Activated CD4-positive, alpha-beta T cell treated with anti-CD3 and anti-CD28 coated beads, Interleukin-10, Interleukin-2, amounts not matched to agents 100 ng/mL and 50 ng/mL, durations not matched to agents 16 hours and 8 hours (primary cell): Measurements from ENCODE around the gene RDM1.
"Not testable (repeated sequence)": the region's sequence is repeated elsewhere in the genome, so short reads cannot be mapped to it uniquely, and the experiment has no call there.

Source experiments
- DNase-seq: peaks from one replicate; pipeline ENCODE4 v3.0.0-alpha.2; 2020

The RDM1 gene

GRCh38 chr17:35930211-35931065 is at the start of gene RDM1:
Gene RDM1 (minus strand): TSS chr17:35930773. CDS start chr17:35930727, 46 bp downstream.
- DNase-seq = peak; percentile 94

GRCh38 chr17:35978346-35978745 is 47.8 kb upstream of the RDM1 start:
- DNase-seq = no peak

- no peak for DNase-seq
Observed at GRCh38 chr17:35977509-35977908, 46.9 kb upstream of the RDM1 start.

GRCh38 chr17:35973333-35974260 is 43.0 kb upstream of the RDM1 start:
- DNase-seq = no peak

- DNase-seq = no peak
Observed at GRCh38 chr17:35972945-35973332, 42.4 kb upstream of the RDM1 start.

GRCh38 chr17:35972535-35972934 is 42.0 kb upstream of the RDM1 start:
- no peak for DNase-seq

GRCh38 chr17:35972066-35972465 is 41.5 kb upstream of the RDM1 start:
- DNase-seq = no peak

- DNase-seq = peak; percentile 82
Observed at GRCh38 chr17:35969558-35970380, 39.2 kb upstream of the RDM1 start.

GRCh38 chr17:35968520-35969054 is 38.0 kb upstream of the RDM1 start:
- DNase-seq = no peak

- DNase-seq = peak; percentile 27
Observed at GRCh38 chr17:35965272-35965671, 34.7 kb upstream of the RDM1 start.

GRCh38 chr17:35963663-35964062 is 33.1 kb upstream of the RDM1 start:
- DNase-seq = no peak

- DNase-seq = no peak
Observed at GRCh38 chr17:35953720-35954119, 23.1 kb upstream of the RDM1 start.

GRCh38 chr17:35949401-35949800 is 18.8 kb upstream of the RDM1 start:
- no peak for DNase-seq

GRCh38 chr17:35948092-35948491 is 17.5 kb upstream of the RDM1 start:
- no peak for DNase-seq

- DNase-seq = peak; percentile 65
Observed at GRCh38 chr17:35947156-35947585, 16.6 kb upstream of the RDM1 start.

GRCh38 chr17:35944151-35944550 is 13.6 kb upstream of the RDM1 start:
- DNase-seq = no peak

GRCh38 chr17:35943537-35943936 is 13.0 kb upstream of the RDM1 start, which contains the start of gene LYZL6:
Gene LYZL6 (minus strand): TSS chr17:35943713. CDS start chr17:35939356, 4,357 bp downstream.
- no peak for DNase-seq

- no peak for DNase-seq
Observed at GRCh38 chr17:35942588-35943186, 12.1 kb upstream of the RDM1 start.

GRCh38 chr17:35938492-35938891 is 7.9 kb upstream of the RDM1 start:
- not testable (repeated sequence) for DNase-seq

GRCh38 chr17:35936063-35936462 is 5.5 kb upstream of the RDM1 start:
- DNase-seq = no peak

- DNase-seq = no peak
Observed at GRCh38 chr17:35934760-35935159, 4.2 kb upstream of the RDM1 start.

GRCh38 chr17:35932586-35932985 is 2.0 kb upstream of the RDM1 start:
- no peak for DNase-seq
